IPS-18a (cell line): Measurements from ENCODE around the gene PGM1.

ENCODE experiments used
- H3K27ac ChIP-seq: one replicate; pipeline ENCODE4 v1.5.1; 2013; ENCODE audit warnings: low read length
- H3K27me3 ChIP-seq: one replicate; pipeline ENCODE4 v1.6.1; 2013; ENCODE audit warnings: mild to moderate bottlenecking, low read length; ENCODE audit not compliant: control insufficient read depth, insufficient read depth
- H3K36me3 ChIP-seq: one replicate; pipeline ENCODE4 v1.6.1; 2013; ENCODE audit warnings: low read depth, low read length; ENCODE audit not compliant: control insufficient read depth
- H3K4me1 ChIP-seq: one replicate; pipeline ENCODE4 v1.6.1; 2013; ENCODE audit warnings: low read depth, low read length; ENCODE audit not compliant: control insufficient read depth
- H3K4me3 ChIP-seq: one replicate; pipeline ENCODE4 v1.5.1; 2013; ENCODE audit warnings: low read length
- H3K9ac ChIP-seq: one replicate; pipeline ENCODE4 v1.6.1; 2013; ENCODE audit warnings: mild to moderate bottlenecking, low read length, moderate library complexity
- H3K9me3 ChIP-seq: one replicate; pipeline ENCODE4 v1.6.1; 2013; ENCODE audit warnings: low read depth, low read length; ENCODE audit not compliant: control insufficient read depth

Gene PGM1

GRCh38 chr1:63686696-63687095, 93.5 kb downstream of the PGM1 start:
- Histone ChIP-seq H3K36me3 (no peaks in the 10 kb centered on the region), H3K9ac (no peak overlapping the region), H3K9me3 (no peaks in the 10 kb centered on the region), H3K27me3 (no peaks in the 10 kb centered on the region), H3K27ac (no peak overlapping the region), H3K4me3 (no peak overlapping the region), H3K4me1 (no peaks in the 10 kb centered on the region)

- Histone ChIP-seq H3K4me1 (no peaks in the 10 kb centered on the region), H3K4me3 (no peak overlapping the region), H3K9me3 (no peaks in the 10 kb centered on the region), H3K9ac (no peak overlapping the region), H3K27ac (no peak overlapping the region), H3K27me3 (no peaks in the 10 kb centered on the region), H3K36me3 (no peaks in the 10 kb centered on the region)
Measured at GRCh38 chr1:63688302-63688890, 95.2 kb downstream of the PGM1 start.

- H3K4me1 ChIP-seq: no peaks in the 10 kb centered on the region
- H3K9ac ChIP-seq: no peak overlapping the region
Measured at GRCh38 chr1:63690966-63691700, 97.9 kb downstream of the PGM1 start.

GRCh38 chr1:63691701-63692425, 98.7 kb downstream of the PGM1 start:
- Histone ChIP-seq H3K27ac (no peak overlapping the region), H3K9ac (no peak overlapping the region), H3K9me3 (no peaks in the 10 kb centered on the region)

More at GRCh38 chr1:63690966-63691700, 97.9 kb downstream of the PGM1 start:
- no peaks in the 10 kb centered on the region for H3K27me3 ChIP-seq
- no peaks in the 10 kb centered on the region for H3K36me3 ChIP-seq
- no peak overlapping the region for H3K27ac ChIP-seq
- H3K9me3 ChIP-seq: no peaks in the 10 kb centered on the region
- no peak overlapping the region for H3K4me3 ChIP-seq

GRCh38 chr1:63693944-63694571, 100.8 kb downstream of the PGM1 start:
- Histone ChIP-seq H3K4me1 (no peaks in the 10 kb centered on the region), H3K9ac (no peak overlapping the region), H3K27me3 (no peaks in the 10 kb centered on the region), H3K4me3 (no peak overlapping the region), H3K9me3 (no peaks in the 10 kb centered on the region), H3K27ac (no peak overlapping the region), H3K36me3 (no peaks in the 10 kb centered on the region)

More at GRCh38 chr1:63691701-63692425, 98.7 kb downstream of the PGM1 start:
- no peak overlapping the region for H3K4me3 ChIP-seq
- H3K36me3 ChIP-seq: no peaks in the 10 kb centered on the region
- no peaks in the 10 kb centered on the region for H3K27me3 ChIP-seq
- H3K4me1 ChIP-seq: no peaks in the 10 kb centered on the region

GRCh38 chr1:63698001-63698838, 105.0 kb downstream of the PGM1 start:
- H3K4me1 ChIP-seq: peaks cover 6% of the 10 kb centered on the region
- no peaks in the 10 kb centered on the region for H3K36me3 ChIP-seq
- H3K4me3 ChIP-seq: no peak overlapping the region
- no peak overlapping the region for H3K9ac ChIP-seq
- no peak overlapping the region for H3K27ac ChIP-seq
- H3K9me3 ChIP-seq: no peaks in the 10 kb centered on the region
- no peaks in the 10 kb centered on the region for H3K27me3 ChIP-seq

- Histone ChIP-seq H3K9ac (no peak overlapping the region), H3K27ac (no peak overlapping the region)
Measured at GRCh38 chr1:63701187-63701586, 108.0 kb downstream of the PGM1 start.

GRCh38 chr1:63703701-63704107, 110.5 kb downstream of the PGM1 start:
- Histone ChIP-seq H3K9ac (no peak overlapping the region), H3K27ac (no peak overlapping the region), H3K36me3 (no peaks in the 10 kb centered on the region), H3K4me3 (no peak overlapping the region), H3K4me1 (peaks cover 13% of the 10 kb centered on the region), H3K27me3 (no peaks in the 10 kb centered on the region), H3K9me3 (no peaks in the 10 kb centered on the region)

More at GRCh38 chr1:63701187-63701586, 108.0 kb downstream of the PGM1 start:
- Histone ChIP-seq H3K36me3 (no peaks in the 10 kb centered on the region), H3K4me3 (no peak overlapping the region), H3K9me3 (no peaks in the 10 kb centered on the region), H3K4me1 (peaks cover 13% of the 10 kb centered on the region), H3K27me3 (no peaks in the 10 kb centered on the region)

GRCh38 chr1:63704443-63704842, 111.2 kb downstream of the PGM1 start:
- Histone ChIP-seq H3K36me3 (no peaks in the 10 kb centered on the region), H3K27ac (no peak overlapping the region), H3K4me1 (peaks cover 13% of the 10 kb centered on the region), H3K9me3 (no peaks in the 10 kb centered on the region), H3K9ac (no peak overlapping the region), H3K4me3 (no peak overlapping the region), H3K27me3 (no peaks in the 10 kb centered on the region)

GRCh38 chr1:63705078-63705477, 111.9 kb downstream of the PGM1 start:
- no peak overlapping the region for H3K9ac ChIP-seq
- H3K4me1 ChIP-seq: peaks cover 13% of the 10 kb centered on the region
- H3K9me3 ChIP-seq: no peaks in the 10 kb centered on the region
- H3K27me3 ChIP-seq: no peaks in the 10 kb centered on the region
- H3K4me3 ChIP-seq: no peak overlapping the region
- H3K27ac ChIP-seq: no peak overlapping the region
- H3K36me3 ChIP-seq: no peaks in the 10 kb centered on the region
